ENCODE data around the gene TTC3.

DNA sequence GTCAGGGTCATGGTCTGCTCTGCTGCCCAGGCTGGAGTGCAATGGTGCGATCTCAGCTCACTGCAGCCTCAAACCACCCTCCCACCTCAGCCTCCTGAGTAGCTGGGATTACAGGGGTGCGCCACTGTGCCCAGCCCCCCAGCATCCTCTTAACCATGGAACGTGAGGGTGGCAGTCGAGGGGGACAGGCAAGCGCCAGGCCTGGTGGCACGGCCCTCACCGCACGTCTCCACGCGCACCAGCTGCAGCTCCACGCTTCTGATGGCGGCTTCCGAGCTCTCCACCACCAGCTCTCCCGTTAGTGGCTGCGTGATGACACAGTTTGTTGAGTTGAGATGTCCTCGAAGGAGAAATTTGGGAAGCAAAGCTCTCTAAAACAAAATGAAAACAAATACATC, 154.9 kb downstream of the TTC3 start:
- TF ChIP-seq, protein P1, sequence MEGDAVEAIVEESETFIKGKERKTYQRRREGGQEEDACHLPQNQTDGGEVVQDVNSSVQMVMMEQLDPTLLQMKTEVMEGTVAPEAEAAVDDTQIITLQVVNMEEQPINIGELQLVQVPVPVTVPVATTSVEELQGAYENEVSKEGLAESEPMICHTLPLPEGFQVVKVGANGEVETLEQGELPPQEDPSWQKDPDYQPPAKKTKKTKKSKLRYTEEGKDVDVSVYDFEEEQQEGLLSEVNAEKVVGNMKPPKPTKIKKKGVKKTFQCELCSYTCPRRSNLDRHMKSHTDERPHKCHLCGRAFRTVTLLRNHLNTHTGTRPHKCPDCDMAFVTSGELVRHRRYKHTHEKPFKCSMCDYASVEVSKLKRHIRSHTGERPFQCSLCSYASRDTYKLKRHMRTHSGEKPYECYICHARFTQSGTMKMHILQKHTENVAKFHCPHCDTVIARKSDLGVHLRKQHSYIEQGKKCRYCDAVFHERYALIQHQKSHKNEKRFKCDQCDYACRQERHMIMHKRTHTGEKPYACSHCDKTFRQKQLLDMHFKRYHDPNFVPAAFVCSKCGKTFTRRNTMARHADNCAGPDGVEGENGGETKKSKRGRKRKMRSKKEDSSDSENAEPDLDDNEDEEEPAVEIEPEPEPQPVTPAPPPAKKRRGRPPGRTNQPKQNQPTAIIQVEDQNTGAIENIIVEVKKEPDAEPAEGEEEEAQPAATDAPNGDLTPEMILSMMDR (conservative IDR thresholded peaks at IDR 0.05) = no peak
- no peak for TF ChIP-seq EZH2 (IDR thresholded peaks at IDR 0.05; ENCODE audit: low read depth)

All from PC-9 (cell line).